ENCODE data around the gene SLC35F1. TPM values are rescaled to one million over a fixed set of nuclear protein-coding genes. Genes with fewer than 3 reads are reported as not detected.

The SLC35F1 gene
- total and polyA plus RNA-seq, 9 donors, result 0.08 to 2.5 (median 0.24) TPM; not detected in 1

DNA sequence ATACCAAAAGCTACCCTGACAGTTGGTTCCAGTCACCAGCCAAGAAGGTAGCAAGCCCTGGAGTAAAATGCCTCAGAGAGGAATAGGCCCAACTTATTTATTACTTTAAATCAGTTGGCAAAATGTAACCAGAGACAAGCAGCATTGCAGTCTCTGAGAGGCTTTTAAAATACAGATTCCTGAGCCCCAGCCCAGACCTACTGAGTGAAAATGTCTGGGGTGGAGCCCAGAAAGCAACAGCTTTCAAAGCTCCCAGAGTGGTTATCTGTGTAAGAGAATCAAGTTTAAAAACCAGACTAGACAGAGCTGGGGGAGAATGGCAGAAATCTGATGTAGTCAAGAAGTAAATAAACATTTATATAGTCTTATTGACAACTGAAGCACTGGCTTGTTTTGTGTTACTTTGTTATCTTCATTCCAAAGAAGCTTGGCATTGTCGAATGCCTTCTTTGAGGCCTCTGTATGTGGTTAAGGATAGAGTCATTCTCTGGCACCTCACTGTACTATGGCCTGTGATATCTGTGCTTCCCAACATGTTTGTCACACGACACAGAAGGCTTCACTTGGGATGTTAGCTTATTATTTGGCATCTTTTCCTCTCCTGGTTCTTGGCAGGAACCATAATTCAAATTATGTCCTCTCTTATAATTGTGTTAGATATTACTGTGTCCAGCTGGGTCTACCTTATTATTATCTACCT is 313.5 kb downstream of the SLC35F1 start:
- Histone ChIP-seq H3K4me3 (no peak overlapping the region), H3K36me3 (no peaks in the 10 kb centered on the region), H3K4me1 (ENCODE audit: insufficient read depth) (no peaks in the 10 kb centered on the region), H3K27ac (no peak overlapping the region), H3K9me3 (no peaks in the 10 kb centered on the region), H3K27me3 (no peaks in the 10 kb centered on the region)
- 72 to 81% (median 75%) methylated on average over 2 of the region's 2 CpGs for WGBS, 3 donors
- intact Hi-C loops (cut with DNase I), result no loop called here
- DNase-seq, result no peak
- TF ChIP-seq EP300 (IDR thresholded peaks at IDR 0.05) (no peak), POLR2A (IDR thresholded peaks at IDR 0.05) (no peak)
- TF ChIP-seq, protein P1, sequence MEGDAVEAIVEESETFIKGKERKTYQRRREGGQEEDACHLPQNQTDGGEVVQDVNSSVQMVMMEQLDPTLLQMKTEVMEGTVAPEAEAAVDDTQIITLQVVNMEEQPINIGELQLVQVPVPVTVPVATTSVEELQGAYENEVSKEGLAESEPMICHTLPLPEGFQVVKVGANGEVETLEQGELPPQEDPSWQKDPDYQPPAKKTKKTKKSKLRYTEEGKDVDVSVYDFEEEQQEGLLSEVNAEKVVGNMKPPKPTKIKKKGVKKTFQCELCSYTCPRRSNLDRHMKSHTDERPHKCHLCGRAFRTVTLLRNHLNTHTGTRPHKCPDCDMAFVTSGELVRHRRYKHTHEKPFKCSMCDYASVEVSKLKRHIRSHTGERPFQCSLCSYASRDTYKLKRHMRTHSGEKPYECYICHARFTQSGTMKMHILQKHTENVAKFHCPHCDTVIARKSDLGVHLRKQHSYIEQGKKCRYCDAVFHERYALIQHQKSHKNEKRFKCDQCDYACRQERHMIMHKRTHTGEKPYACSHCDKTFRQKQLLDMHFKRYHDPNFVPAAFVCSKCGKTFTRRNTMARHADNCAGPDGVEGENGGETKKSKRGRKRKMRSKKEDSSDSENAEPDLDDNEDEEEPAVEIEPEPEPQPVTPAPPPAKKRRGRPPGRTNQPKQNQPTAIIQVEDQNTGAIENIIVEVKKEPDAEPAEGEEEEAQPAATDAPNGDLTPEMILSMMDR (IDR thresholded peaks at IDR 0.05), result no peak

DNA sequence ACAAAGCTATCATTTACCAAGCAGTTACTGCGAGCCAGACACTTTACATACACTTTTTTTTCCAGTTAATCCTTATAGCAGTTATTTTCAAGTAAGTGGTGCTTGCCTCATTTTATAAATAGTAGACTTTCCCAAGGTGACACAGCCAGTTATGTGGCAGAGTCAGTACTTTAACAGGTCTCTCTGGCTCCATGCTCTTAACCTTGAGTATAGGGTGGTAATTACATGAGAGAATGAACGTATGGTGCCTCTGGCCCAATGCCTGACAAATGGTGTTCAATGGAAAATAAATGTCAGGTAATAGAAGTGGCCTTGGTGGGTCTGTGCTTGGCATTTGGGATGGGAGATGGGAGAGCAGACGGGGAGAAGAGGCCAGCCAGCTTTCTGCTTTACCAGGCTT is 316.3 kb downstream of the SLC35F1 start:
- Histone ChIP-seq H3K4me1 (ENCODE audit: insufficient read depth) (no peaks in the 10 kb centered on the region), H3K9me3 (no peaks in the 10 kb centered on the region), H3K4me3 (no peak overlapping the region), H3K27me3 (no peaks in the 10 kb centered on the region), H3K27ac (no peak overlapping the region), H3K36me3 (no peaks in the 10 kb centered on the region)
- WGBS, 3 donors, result 57 to 68% (median 63%) methylated on average over 3 of the region's 3 CpGs
- DNase-seq, result no peak
- intact Hi-C loops (cut with DNase I), result no loop called here
- no peak for TF ChIP-seq EP300 (IDR thresholded peaks at IDR 0.05)
- TF ChIP-seq, protein P1 (IDR thresholded peaks at IDR 0.05), result no peak
- TF ChIP-seq POLR2A (IDR thresholded peaks at IDR 0.05), result no peak

DNA sequence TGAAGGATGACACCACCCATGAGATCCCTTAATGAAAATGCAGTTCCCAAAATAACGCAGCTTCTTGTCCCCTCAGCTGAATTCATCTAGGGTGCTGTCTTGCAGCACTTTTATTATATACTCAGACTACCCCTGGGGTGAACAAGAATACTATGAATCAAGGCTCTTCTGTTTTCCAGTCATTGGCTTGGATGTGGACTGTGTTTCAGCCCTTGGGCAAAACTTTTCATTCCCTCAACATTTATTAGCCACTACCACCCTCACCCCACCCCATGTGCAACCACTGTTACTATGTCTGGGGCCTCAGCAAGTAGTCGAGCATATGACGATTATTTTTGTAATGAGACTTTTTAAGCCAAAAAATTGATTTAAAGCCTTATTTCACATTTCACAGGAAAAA is 321.8 kb downstream of the SLC35F1 start:
- DNase-seq, result no peak
- TF ChIP-seq POLR2A (IDR thresholded peaks at IDR 0.05) (no peak), EP300 (IDR thresholded peaks at IDR 0.05) (no peak)
- TF ChIP-seq, protein P1 (IDR thresholded peaks at IDR 0.05), result no peak
- intact Hi-C loops (cut with DNase I), result no loop called here
- Histone ChIP-seq H3K4me3 (no peak overlapping the region), H3K36me3 (no peaks in the 10 kb centered on the region), H3K4me1 (ENCODE audit: insufficient read depth) (no peaks in the 10 kb centered on the region), H3K27me3 (no peaks in the 10 kb centered on the region), H3K27ac (no peak overlapping the region), H3K9me3 (no peaks in the 10 kb centered on the region)
- 16 to 54% (median 47%) methylated on average over 3 of the region's 3 CpGs for WGBS, 3 donors

DNA sequence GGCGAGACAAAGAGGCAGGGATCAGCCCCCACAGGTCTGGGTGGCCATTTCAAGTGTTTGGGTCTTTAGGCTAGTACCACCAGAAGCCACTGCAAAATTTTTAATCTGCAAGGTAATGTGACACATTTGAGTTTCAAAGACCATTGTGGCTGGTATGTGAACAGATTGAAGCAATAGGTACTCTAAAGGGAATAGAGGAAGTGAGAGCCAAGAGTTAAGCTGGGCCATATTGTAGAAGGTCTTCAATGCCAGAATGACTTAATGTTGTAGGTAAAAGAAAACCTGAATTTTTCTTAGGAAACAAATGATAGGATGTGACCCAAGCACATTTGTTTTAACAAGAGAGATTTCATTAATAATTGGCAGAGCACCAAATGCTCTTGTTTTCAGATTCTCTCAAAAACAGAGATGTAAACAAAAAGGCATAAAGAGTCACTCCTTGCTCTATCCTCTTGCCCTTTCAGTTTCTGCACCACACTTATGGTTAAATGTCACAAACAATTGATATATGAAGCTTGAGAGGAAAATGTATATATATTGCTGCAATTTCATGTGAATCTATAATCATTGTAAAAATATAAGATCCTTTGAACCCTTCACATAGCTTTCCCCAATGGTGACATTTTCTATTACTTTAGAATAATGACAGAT is 333.9 kb downstream of the SLC35F1 start:
- no peak for TF ChIP-seq POLR2A (IDR thresholded peaks at IDR 0.05)
- TF ChIP-seq EP300 (IDR thresholded peaks at IDR 0.05), result no peak
- TF ChIP-seq, protein P1 (IDR thresholded peaks at IDR 0.05), result no peak
- no peaks in the 10 kb centered on the region for H3K9me3 ChIP-seq
- DNase-seq, result no peak
- H3K36me3 ChIP-seq, result no peaks in the 10 kb centered on the region
- intact Hi-C loops (cut with DNase I), result loop anchor here in 1 of 4 donors (5.0 kb wide), 1 partner anchor 871 kb away; no protein-coding TSS in a partner anchor
- no peaks in the 10 kb centered on the region for H3K4me1 ChIP-seq (ENCODE audit: insufficient read depth)
- no peak overlapping the region for H3K4me3 ChIP-seq
- H3K27me3 ChIP-seq, result no peaks in the 10 kb centered on the region
- no peak overlapping the region for H3K27ac ChIP-seq
- WGBS, 3 donors, result 78 to 98% (median 85%) methylated on average over 1 of the region's 1 CpG
